HEK293 (cell line): ENCODE measurements around the gene CFAP90.

Source experiments
- CTCF ChIP-seq: fragments of 450-650 bp; formaldehyde crosslinking; IDR thresholded peaks from 2 replicates; pipeline ENCODE4 v1.5.1; 2016; ENCODE audit warnings: missing biosample characterization, missing genetic modification characterization
- KLF1 ChIP-seq: fragments of 450-650 bp; formaldehyde crosslinking; IDR thresholded peaks from 2 replicates; pipeline ENCODE4 v1.5.1; 2016; ENCODE audit warnings: missing biosample characterization, missing genetic modification characterization
- MEIS1 ChIP-seq: sonication (generic); formaldehyde crosslinking; IDR thresholded peaks from 2 replicates; pipeline ENCODE4 v1.8.1; 2022; ENCODE audit warnings: missing genetic modification reagents, mild to moderate bottlenecking, borderline replicate concordance
- REPIN1 ChIP-seq: fragments of 450-650 bp; formaldehyde crosslinking; IDR thresholded peaks from 2 replicates; pipeline ENCODE4 v1.5.1; 2017; ENCODE audit warnings: missing biosample characterization, missing genetic modification characterization, low read depth
- REST ChIP-seq: fragments of 450-650 bp; formaldehyde crosslinking; IDR thresholded peaks from 2 replicates; pipeline ENCODE4 v1.5.1; 2016; ENCODE audit warnings: missing biosample characterization, missing genetic modification characterization
- ZNF24 ChIP-seq: fragments of 450-650 bp; formaldehyde crosslinking; IDR thresholded peaks from 2 replicates; pipeline ENCODE4 v1.5.1; 2016; ENCODE audit warnings: missing biosample characterization, missing genetic modification characterization
- ZNF274 ChIP-seq, 2 experiments: fragments of 200-500 bp in 1 of 2; fragments of 450-650 bp in 1 of 2; sonication (Bioruptor generic) in 1 of 2; formaldehyde crosslinking in 1 of 2; IDR thresholded peaks; 2 replicates each; pipeline versions ENCODE4 v1.5.1 to v1.6.1; 2014 to 2016; ENCODE audit warnings: borderline replicate concordance in 1 of 2, inconsistent platforms in 1 of 2, low read length in 1 of 2, missing biosample characterization in 1 of 2, missing genetic modification characterization in 1 of 2
- ZNF335 ChIP-seq: fragments of 450-650 bp; formaldehyde crosslinking; conservative IDR thresholded peaks from 2 replicates; pipeline ENCODE4 v1.5.1; 2016; ENCODE audit warnings: missing biosample characterization, missing genetic modification characterization
- ZNF792 ChIP-seq: fragments of 450-650 bp; formaldehyde crosslinking; IDR thresholded peaks from 2 replicates; pipeline ENCODE4 v1.5.1; 2016; ENCODE audit warnings: missing biosample characterization, missing genetic modification characterization
- ZNF830 ChIP-seq: fragments of 450-650 bp; IDR thresholded peaks from 2 replicates; pipeline ENCODE4 v1.5.0; 2018; ENCODE audit warnings: missing biosample characterization, missing genetic modification characterization, low read depth, mild to moderate bottlenecking, moderate library complexity
- ZSCAN16 ChIP-seq: fragments of 450-650 bp; formaldehyde crosslinking; IDR thresholded peaks from 2 replicates; pipeline ENCODE4 v1.5.1; 2016; ENCODE audit warnings: missing biosample characterization, missing genetic modification characterization
- TF ChIP-seq, protein P1 (sequence below): fragments of 450-650 bp; formaldehyde crosslinking; IDR thresholded peaks from 2 replicates; pipeline ENCODE4 v1.5.1; 2016; ENCODE audit warnings: missing biosample characterization, missing genetic modification characterization
- TF ChIP-seq, protein P2 (sequence below): fragments of 450-650 bp; formaldehyde crosslinking; IDR thresholded peaks from 2 replicates; pipeline ENCODE4 v1.5.1; 2017; ENCODE audit warnings: missing biosample characterization, missing genetic modification characterization

DNA sequence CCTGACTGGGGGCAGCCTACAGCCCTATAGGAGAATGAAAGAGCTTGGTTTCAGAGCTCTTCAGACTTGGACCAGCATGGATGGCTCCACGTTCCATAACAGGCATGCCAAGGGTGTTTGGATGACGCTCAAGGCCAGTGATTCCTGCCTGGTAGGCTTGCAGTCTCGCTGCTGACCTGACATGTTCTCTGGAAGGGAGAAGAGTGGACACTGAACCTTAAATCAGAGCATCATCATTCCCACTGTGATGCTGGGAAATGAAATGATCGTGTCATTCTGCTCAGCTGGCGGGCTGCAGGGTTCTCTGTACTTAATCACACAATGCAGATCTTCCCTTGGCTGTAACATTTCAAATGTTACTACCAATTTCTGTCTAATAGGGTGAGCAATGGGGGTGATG, 57.0 kb downstream of the CFAP90 start:
- TF ChIP-seq REPIN1 (tag by site-specific recombination): no peak
- no peak for TF ChIP-seq CTCF
- no peak for TF ChIP-seq ZNF274 (IDR thresholded peaks at IDR 0.05; ENCODE audit: low read length)
- TF ChIP-seq ZNF274 (tag by site-specific recombination; IDR thresholded peaks at IDR 0.05; ENCODE audit: borderline replicate concordance): no peak
- TF ChIP-seq, protein P1, sequence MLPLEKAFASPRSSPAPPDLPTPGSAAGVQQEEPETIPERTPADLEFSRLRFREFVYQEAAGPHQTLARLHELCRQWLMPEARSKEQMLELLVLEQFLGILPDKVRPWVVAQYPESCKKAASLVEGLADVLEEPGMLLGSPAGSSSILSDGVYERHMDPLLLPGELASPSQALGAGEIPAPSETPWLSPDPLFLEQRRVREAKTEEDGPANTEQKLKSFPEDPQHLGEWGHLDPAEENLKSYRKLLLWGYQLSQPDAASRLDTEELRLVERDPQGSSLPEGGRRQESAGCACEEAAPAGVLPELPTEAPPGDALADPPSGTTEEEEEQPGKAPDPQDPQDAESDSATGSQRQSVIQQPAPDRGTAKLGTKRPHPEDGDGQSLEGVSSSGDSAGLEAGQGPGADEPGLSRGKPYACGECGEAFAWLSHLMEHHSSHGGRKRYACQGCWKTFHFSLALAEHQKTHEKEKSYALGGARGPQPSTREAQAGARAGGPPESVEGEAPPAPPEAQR: no peak
- TF ChIP-seq ZNF335: no peak
- TF ChIP-seq, protein P2, sequence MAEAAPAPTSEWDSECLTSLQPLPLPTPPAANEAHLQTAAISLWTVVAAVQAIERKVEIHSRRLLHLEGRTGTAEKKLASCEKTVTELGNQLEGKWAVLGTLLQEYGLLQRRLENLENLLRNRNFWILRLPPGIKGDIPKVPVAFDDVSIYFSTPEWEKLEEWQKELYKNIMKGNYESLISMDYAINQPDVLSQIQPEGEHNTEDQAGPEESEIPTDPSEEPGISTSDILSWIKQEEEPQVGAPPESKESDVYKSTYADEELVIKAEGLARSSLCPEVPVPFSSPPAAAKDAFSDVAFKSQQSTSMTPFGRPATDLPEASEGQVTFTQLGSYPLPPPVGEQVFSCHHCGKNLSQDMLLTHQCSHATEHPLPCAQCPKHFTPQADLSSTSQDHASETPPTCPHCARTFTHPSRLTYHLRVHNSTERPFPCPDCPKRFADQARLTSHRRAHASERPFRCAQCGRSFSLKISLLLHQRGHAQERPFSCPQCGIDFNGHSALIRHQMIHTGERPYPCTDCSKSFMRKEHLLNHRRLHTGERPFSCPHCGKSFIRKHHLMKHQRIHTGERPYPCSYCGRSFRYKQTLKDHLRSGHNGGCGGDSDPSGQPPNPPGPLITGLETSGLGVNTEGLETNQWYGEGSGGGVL (tag by site-specific recombination): no peak
- TF ChIP-seq REST (tag by site-specific recombination): no peak
- no peak for TF ChIP-seq ZNF830 (tag by site-specific recombination)
- TF ChIP-seq ZSCAN16 (tag by site-specific recombination): no peak
- TF ChIP-seq ZNF24: no peak
- TF ChIP-seq ZNF792 (tag by site-specific recombination): no peak
- TF ChIP-seq KLF1 (tag by site-specific recombination): no peak
- TF ChIP-seq MEIS1: no peak
